Ammon's horn (tissue), 1 donor: ENCODE data around the gene SRPK2.
"Not testable (repeated sequence)": the region's sequence is repeated elsewhere in the genome, so short reads cannot be mapped to it uniquely, and the experiment has no call there.

Experiments used
- DNase-seq: peaks from one replicate; pipeline ENCODE4 v3.0.0-alpha.2; 2016; ENCODE audit warnings: low spot score

SRPK2 gene

DNA sequence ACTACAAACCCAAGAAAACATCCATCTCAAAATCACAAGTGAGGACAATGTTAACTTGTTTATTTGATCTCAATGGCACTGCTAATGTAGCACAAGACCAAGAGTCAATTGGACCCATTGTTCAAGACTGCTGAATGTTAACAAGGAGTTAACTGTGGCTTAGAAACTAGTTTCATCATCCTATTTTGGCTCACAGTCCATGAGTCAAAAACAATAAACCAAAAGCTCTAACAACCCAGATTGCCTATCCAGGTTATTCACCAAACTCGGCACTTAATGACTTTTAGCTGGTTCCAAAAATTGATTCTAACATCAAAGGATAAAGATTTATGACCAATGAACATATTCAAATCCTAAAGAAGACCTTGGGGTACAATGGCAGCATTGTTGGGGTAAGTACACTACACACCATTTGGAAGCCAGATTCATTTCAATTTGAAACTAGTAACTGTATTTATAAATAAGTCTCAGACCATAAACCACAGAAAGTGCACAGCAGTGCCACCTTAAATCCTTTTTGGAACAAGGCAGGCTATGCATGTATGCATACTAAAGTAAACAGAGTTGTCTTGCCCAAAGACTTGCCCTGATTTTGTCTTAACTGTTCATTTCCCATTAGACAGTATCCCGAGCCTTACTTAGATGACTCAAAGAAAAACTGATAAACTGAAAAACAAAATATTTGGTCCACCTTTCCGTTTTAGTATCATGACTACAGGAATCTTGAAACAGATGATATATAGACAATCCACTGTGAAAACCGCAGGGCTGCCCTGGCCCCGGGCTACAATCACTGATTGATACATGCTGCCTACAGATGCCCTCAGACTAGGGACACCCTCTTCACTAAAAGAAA, 84.5 kb downstream of the SRPK2 start:
- peak; percentile 86 for DNase-seq

DNA sequence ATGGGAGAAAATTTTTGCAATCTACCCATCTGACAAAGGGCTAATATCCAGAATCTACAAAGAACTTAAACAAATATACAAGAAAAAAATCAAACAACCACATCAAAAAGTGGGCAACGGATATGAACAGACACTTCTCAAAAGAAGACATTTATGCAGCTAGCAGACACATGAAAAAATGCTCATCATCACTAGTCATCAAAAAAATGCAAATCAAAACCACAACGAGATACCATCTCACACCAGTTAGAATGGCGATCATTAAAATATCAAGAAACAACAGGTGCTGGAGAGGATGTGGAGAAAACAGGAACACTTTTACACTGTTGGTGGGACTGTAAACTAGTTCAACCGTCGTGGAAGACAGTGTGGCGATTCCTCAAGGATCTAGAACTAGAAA, 88.1 kb downstream of the SRPK2 start:
- not testable (repeated sequence) for DNase-seq

DNA sequence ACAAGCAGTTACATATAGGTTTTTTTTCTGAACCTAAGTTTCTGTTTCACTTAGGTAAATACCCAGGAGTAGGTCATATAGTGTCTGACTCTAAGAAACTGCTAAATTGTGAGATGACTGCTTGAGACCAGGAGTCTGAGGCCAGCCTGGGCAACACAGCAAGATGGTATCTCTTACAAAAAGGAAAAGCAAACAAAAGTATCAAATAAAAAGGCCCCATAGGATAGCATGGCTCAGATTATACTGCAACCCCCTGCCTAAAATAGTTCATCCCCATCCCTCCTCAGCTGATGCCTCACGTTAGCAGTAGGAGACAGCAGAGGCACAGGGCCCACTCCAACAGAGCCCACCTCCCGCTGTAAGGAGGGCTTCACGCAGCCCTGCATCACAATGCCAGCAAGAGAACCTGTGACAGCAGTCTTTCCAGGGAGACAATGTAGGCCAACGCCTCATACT, 90.3 kb downstream of the SRPK2 start:
- no peak for DNase-seq

DNA sequence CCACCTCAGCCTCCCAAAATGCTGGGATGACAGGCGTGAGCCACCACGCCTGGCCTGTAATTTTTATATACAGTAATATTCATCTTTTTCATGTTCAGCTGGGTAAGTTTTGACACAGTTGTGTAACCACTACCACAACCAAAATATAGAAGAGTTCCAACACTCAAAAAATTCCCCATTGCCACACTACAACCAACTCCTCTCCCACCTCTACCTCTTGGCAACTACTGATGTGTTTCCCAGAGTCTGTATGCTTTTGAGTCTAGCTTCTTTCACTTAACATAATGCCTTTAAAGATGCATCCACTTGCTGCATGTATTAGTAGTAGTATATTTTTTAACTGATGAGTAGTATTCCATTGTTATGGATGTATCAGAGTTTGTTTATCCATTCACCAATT, 90.7 kb downstream of the SRPK2 start:
- no peak for DNase-seq

DNA sequence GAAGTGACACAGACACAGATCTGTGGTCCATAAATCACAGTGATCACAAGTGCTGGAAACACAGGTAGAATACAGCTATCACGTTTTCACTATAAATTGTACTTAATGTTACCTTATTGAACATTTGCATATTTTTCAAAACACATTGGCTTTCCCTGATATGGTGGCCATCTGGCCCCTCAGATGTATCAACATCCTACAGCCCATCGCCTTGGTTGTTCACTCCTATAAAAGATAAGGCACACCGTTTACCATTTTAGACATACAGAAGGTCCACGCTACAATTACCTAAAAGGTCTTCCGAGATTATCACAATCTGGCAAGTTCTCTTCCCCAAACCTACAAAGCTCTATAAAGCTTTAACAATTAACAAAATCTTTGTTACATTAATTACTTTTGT, 91.4 kb downstream of the SRPK2 start:
- DNase-seq = no peak

DNA sequence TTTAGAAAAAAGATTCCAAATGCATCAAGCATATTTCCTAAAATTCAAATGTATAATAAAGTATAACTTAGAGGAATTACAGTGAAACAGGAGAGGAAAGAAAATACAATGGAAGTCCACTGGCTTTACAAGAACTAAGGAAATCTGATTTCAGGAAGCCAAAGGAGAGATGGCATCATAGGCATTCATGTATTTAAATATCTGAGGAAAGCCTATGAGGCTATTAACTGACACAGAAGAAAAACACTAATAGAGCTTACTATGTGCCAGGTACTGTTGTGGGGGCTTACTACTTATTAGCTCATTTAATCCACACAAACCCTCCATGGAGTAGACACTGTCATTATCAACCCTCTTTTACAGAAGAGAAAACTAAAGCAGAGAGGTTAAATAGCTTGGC, 92.2 kb downstream of the SRPK2 start:
- no peak for DNase-seq

DNA sequence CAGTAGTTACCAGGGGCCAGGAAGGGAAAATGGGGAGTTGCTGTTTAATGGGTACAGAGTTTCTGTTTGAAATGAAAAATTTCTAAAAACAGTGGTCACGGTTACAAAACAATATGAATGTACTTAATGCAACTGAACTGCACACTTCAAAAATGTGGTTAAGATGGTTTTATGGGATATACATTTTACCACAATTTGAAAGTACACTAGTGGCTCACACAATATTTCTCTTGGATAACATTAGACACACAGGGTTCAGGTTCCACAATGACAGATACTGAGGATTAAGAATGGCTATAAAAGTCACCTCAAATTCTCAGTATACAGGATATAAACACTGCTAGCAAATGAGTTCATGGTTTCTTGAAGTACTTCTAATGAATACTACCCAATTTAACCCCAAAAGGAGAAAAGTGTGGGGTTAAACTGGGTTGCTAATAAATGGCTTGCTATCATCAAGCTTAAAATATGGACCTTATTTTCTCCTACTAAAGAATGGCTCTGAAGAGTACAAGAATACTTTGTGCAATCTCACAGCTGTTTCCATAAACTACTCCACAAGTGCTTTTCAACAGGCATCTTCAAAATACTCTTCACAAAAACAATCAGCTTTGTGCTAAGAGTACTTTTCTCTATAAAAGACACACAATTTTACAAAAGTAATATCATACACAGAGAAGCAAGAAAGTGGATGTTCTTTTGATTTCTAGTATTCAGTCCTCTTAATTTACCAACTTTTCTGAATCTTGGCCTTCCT, 92.9 kb downstream of the SRPK2 start:
- DNase-seq = no peak

DNA sequence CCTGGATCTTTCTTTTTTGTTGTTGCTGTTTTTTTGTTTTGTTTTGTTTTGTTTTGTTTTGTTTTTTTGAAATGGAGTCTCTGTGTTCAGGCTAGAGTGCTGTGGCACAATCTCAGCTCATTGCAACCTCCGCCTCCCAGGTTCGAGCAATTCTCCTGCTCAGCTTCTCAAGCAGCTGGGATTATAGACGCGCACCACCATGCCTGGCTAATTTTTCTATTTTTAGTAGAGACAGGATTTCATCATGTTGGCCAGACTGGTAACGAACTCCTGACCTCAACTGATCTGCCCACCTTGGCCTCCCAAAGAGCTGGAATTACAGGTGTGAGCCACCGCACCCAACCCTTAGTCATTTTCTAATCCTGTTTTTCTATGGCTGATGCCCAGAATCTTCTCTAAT, 94.2 kb downstream of the SRPK2 start:
- DNase-seq = not testable (repeated sequence)

DNA sequence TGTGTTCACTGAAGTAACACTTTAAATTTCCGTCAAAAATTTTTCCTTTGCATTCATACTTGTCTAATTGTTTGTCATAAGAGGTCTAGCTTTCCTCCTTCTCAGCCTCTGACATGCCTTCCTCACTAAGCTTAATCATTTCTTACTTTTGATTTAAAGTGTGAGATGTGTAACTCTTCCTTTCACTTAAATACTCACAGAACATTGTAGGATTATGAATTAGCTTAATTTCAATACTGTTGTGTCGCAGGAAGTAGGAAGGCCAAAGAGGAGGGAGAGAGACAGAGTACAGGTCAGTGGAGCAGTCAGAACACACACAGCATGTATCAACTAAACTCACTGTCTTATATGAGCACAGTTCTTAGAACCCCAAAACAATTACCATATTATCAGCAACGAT, 99.0 kb downstream of the SRPK2 start:
- no peak for DNase-seq

DNA sequence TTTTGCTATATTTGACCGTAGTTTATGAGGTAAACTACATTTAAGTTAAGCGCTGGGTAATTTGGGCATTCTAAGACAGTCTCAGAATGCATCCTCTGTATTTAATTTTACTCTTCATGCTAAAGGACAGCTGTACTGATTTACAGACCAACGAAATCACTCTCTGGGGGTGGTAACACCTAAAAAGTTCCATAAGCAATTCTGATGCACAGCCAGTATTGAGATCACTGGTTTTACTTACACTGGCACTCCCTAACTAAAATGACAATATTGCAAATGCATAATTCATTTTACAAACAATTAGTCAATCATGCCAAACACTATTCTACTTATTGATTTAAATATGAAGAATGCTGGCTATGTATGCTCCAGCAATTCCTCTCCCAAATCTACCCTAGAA, 102.3 kb downstream of the SRPK2 start:
- no peak for DNase-seq

DNA sequence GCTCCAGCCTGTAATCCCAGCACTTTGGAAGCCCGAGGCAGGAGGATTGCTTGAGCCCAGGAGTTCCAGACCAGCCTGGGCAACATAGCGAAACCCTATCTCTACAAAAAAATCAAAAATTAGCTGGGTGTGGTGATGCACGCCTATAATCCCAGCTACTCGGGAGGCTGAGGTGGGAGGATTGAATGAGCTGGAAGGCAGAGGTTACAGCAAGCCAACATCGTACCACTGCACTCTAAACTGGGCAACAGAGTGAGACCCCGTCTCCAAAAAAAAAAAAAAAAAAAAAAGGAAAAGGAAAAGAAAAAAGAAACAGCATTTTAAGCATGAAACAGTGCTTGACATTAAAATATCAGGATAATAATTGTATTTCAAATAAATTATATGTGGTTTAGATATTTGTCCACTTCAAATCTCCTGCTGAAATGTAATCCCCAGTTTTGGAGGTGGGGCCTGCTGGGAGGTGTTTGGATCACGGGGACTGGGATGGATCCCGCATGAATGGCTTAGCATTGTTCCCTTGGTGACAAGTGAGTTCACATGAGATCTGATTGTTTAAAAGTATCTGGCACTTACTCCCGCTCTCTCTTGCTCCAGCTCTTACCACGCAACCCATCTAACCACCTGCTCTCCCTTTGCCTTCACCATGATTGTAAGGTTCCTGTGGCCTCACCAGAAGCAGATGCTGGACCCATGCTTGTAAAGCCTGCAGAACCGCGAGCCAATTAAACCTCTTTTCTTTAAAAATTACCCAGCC, 103.4 kb downstream of the SRPK2 start:
- DNase-seq = peak; percentile 76

DNA sequence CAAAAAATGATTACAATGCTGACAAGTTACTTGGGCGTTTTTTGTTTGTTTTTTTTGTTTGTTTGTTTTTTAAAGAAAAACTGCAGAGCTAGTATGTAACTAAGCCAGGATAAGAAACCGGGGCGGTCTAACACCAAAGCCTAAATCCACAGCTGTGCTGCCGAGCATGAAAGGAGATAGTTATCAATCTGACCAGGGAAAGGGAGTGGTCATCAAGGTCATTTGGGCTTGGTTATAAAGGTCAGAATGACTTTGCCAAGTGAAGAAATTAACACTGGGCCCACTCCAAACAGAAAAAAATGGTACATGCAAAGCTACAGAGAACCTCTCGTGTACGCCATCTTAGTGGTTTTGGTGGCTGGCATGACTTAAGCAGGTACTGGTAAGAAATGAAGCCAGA, 104.7 kb downstream of the SRPK2 start:
- no peak for DNase-seq

DNA sequence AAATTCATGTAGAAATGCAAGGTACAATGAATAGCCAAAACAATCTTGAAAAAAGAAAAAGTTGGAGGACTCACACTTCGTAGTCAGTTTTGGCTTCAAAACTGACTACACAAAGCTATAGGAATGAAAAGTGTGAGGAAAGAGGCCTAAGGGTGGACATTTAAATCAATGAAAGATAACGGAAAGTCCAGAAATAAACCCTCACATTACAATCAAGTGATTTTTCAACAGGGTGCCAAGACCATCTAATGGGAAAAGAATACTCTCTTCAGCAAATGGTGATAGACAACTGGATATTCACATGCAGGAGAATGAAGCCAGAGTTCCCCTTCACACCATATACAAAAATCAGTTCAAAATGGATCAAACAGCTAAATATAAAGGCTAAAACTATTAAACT, 106.8 kb downstream of the SRPK2 start:
- no peak for DNase-seq

DNA sequence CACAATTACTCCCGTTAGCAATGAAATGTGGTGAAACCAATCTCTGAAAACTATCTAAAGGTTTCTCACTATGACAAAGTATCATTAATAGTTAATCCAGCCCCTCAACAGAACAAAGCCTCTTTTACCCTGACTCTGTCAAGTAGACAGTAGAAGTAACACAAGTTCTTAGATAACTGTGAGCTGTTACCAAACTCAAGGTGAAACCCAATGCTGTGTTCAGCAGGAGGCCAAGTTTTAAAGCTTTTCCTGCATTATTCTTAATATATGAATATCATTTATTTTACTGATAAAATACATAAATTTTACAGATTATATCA, 109.1 kb downstream of the SRPK2 start:
- no peak for DNase-seq

DNA sequence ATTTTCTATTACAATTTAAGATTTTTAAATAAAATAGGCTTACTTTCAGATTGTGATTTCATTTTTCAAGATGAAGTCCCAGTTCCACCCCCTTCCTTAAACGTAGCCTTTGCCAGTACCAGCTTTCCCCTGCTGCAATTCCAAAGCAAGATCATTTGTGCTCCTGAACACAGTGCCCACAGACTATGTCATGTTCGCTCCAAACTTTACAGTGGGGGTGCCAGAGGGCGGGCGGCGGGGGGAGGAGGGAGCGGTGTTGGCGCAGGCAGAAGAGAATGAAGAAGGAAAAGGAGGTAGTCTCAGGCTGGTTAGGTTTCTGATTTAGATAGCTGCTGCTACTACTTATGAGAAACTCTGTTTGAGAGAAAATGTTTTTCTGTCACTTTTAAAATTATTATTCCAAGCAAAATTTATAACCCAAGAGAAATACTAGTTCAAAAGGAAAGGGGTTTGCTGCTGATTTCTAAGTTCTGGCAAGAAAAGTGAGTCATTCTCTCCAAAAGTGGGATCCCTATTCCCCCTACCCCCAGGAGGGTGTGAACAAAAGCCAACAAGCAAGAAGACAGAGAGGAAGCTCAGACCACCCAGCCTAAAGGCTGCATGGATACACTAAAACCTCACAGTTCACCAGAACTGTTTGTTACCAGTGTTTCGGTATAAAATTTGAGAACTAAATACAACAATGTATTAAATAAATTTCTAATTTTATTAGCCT, 109.6 kb downstream of the SRPK2 start:
- DNase-seq = peak; percentile 15

DNA sequence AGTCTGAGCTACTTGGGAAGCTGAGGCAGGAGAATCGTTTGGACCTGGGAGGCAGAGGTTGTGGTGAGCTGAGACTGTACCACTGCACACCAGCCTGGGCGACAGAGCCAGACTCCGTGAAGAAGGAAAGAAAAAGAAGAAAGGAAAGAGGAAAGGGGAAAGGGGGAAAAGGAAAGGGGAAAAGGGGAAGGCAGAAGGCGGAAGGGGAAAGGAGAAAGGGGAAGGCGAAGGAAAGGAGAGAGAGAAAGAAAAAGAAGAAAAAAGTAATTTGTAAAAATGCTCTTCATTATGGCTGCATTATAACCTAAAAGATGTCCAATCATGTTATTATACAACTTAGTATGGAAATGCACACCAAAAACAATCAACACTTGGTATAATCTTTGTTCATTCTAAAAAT, 110.2 kb downstream of the SRPK2 start:
- no peak for DNase-seq

DNA sequence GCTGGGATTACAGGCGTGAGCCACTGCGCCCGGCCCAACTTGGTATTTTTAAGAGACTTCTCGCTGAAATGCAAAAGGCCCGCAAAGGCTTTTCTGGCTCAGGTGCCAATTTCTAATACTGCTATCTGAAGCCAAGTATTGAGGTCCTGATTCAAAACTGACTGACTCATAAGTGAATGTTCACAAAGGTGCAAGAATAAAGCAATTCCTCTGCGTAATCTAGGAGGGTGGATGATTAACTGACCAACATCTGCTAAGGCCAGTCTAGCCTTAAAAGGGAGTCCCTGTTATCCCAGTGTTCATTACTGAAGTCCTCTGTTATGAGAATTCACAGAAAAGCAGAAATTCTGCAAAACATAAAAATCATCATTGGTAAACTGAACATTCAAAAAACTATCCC, 111.4 kb downstream of the SRPK2 start:
- DNase-seq = no peak

DNA sequence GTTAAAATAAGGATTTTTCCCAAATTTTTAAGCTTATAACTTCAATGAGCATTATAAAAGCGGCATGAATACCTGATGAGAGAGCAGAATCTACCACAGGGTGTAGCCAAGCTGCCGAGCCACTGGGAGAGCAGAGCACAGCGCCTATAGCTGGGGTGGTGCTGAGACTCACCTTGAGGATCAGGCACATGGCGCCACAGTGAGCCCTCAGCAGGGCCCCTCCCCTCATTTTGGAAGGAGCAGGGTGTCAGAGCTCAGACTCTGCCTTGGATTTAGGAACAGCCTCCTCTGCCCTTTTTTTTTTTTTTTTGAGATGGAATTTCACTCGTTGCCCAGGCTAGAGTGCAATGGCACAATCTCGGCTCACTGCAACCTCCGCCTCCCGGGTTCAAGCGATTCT, 118.6 kb downstream of the SRPK2 start:
- DNase-seq = no peak

DNA sequence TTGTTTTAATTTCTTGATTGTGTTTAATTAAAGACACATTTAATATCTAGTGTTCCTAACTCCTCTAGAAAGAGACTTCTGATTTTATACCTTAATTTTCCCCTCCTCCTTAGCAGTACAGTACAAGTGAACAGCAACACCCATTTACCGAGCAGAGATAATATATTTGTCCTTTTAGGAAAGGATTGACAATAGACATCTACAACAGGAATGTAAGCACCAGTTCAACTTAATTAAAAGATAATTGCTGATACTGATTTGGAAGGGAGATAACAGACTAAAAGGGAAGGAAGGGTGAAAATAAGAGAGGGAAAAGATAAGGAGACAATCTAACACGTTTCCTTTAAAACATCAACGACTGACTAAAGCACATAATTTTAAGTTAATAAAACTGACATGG, 119.3 kb downstream of the SRPK2 start:
- DNase-seq = no peak

DNA sequence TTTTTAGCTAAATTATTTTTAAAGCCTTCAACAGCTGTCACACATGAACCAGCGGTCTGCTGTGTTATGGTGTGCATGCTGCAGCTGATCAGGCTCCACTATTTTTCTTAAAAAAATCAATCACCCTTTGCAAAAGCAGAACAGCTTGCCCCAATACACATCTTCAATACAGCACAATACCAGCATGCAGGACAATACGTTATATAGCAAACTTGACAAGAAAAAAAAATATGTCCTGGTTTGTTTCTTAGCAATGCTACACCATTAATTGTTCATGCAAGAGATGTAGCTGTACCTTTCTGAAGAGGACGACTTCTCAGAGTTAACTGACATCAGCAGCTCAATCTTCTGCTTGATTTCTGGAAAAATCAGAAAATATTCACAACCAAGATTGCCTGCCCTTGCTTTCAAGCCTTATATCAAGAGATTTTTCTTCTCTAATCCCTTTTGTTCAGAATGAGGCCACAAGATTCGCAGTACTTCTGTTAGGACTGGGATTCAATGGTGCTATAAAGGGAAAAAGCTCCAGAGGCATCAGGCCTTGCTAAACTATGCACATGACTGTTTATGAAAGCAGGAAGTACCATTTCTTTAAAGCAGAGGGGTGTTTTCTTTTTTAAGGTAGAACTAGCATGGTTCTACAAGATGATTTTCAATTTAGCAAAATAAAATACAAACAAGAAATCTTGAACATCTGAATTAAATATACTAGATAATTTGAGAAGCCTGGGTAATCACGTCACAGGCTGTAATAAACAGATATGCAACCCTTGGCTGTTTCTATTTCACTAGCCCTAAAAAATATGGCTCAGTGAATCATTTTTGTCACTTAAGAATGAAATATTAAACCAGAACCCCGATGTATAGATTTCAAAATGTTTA, 120.0 kb downstream of the SRPK2 start:
- peak; percentile 81 for DNase-seq

DNA sequence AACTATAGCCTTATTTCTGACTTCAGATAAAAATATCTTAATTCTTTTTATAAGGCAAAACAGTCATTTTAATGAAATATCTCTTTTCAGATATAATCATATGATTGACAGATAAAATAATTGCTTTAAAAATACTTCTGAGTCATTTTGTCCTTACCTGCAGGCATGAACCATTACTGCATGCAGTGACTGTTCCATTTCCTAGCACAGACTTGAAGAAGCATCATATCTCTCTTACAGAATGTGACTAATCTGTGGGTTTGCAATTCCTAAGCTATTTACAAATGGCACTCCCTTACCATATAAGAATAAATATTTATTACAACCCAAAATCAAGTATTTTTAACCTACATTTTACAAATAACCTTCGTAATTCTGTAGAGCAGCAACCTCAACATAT, 120.7 kb downstream of the SRPK2 start:
- DNase-seq = no peak
